Suprapubic skin (tissue), 4 donors: ENCODE results near the gene TEAD4. TPM values are rescaled to one million over a fixed set of nuclear protein-coding genes. Genes with fewer than 3 reads are reported as not detected.

ENCODE experiments used
- DNase-seq, 2 donors: peaks; one replicate each; pipeline ENCODE4 v3.0.0-alpha.2; 2019; ENCODE audit warnings: low spot score in 2 of 2
- H3K27ac ChIP-seq: fragments of 200-600 bp; sonication (generic); one replicate; pipeline ENCODE4 v1.5.1; 2019
- H3K27me3 ChIP-seq: fragments of 200-600 bp; sonication (generic); one replicate; pipeline ENCODE4 v1.5.1; 2019
- H3K36me3 ChIP-seq: fragments of 200-600 bp; sonication (generic); one replicate; pipeline ENCODE4 v1.5.1; 2019
- H3K4me1 ChIP-seq: fragments of 200-600 bp; sonication (generic); one replicate; pipeline ENCODE4 v1.5.1; 2019
- H3K4me3 ChIP-seq: fragments of 200-600 bp; sonication (generic); one replicate; pipeline ENCODE4 v1.5.1; 2019; ENCODE audit warnings: mild to moderate bottlenecking
- H3K9me3 ChIP-seq: fragments of 200-600 bp; sonication (generic); one replicate; pipeline ENCODE4 v1.5.1; 2019
- CTCF ChIP-seq, 2 donors: fragments of 200-600 bp in 1 of 2; fragments of 450-650 bp in 1 of 2; sonication (generic) in 1 of 2; IDR thresholded peaks; one replicate each; pipeline ENCODE4 v1.5.1; 2016 to 2019; ENCODE audit warnings: antibody characterized with exemption in 2 of 2, mild to moderate bottlenecking in 1 of 2, moderate library complexity in 1 of 2
- EP300 ChIP-seq: sonication (generic); formaldehyde crosslinking; IDR thresholded peaks from one replicate; pipeline ENCODE4 v1.6.1; 2017; ENCODE audit warnings: antibody characterized with exemption
- POLR2A ChIP-seq, 2 donors: fragments of 450-650 bp; IDR thresholded peaks; one replicate each; pipeline ENCODE4 v1.6.1; 2017; ENCODE audit warnings: antibody characterized with exemption in 2 of 2, mild to moderate bottlenecking in 2 of 2, moderate library complexity in 2 of 2
- POLR2AphosphoS5 ChIP-seq, 3 donors: sonication (generic); formaldehyde crosslinking; IDR thresholded peaks; one replicate each; pipeline ENCODE4 v1.6.1; 2017; ENCODE audit warnings: antibody characterized with exemption in 3 of 3
- WGBS: methylation state at CpG from one replicate; pipeline ENCODE4 v1.1.5; 2018; 5-methylcytosine and 5-hydroxymethylcytosine counted together
- total RNA-seq, 4 donors: library from RNA; depleted of rRNA; stranded (reverse); fragments of >200 nt; gene quantifications; one replicate each; pipeline ENCODE4 v1.1.0, GENCODE V29; 2016

The TEAD4 gene
- total RNA-seq, result 10 to 100 TPM; 13.0 to 28.4 (median 17.2) TPM

- WGBS, result no CpG with 5 or more reads among the region's 50 CpGs
- H3K9me3 ChIP-seq, result no peaks in the 10 kb centered on the region
- peak within 1 kb of the TSS; percentile 76 for H3K27ac ChIP-seq
- H3K4me1 ChIP-seq, result peaks cover 29% of the 10 kb centered on the region
- peak within 1 kb of the TSS; percentile 72 for H3K4me3 ChIP-seq
- peaks cover 16% of the 10 kb centered on the region for H3K27me3 ChIP-seq
- DNase-seq, result no peak
- peak in 1 of 3 donors; percentile 16 for TF ChIP-seq POLR2AphosphoS5 (IDR thresholded peaks at IDR 0.05)
- TF ChIP-seq CTCF (IDR thresholded peaks at IDR 0.05), result no peak
- H3K36me3 ChIP-seq, result no peaks in the 10 kb centered on the region
Measured at GRCh38 chr12:2959192-2959504, at the start of gene TEAD4. Gene TEAD4 (plus strand): TSS chr12:2959397.

- no peak for TF ChIP-seq POLR2AphosphoS5 (IDR thresholded peaks at IDR 0.05)
- no peak for TF ChIP-seq POLR2A (IDR thresholded peaks at IDR 0.05)
- no peak for TF ChIP-seq EP300
- no peak for TF ChIP-seq CTCF (IDR thresholded peaks at IDR 0.05)
- Histone ChIP-seq H3K27me3 (no peaks in the 10 kb centered on the region), H3K27ac (no peak overlapping the region)
Measured at GRCh38 chr12:2912216-2912575, 47.0 kb upstream of the TEAD4 start.

DNA sequence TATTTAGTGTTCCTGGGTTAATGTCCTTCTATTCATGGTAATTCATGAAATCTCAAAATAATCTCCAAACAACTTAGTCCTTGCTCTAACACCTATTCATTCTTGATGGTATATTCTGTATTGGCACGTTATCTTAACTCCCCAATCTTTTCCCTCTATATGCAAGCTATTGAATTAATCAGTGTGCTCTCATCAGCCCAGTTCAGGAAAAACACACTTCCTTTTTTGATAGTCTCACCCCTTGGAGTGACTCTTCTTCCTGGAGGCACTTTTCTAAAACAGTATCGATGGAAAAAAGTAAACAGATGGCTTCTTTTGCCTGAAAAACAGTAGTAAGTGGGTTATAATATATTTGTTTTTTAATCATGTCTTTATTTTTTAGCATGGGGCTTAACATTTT, 39.9 kb upstream of the TEAD4 start:
- H3K36me3 ChIP-seq, result peaks cover 54% of the 10 kb centered on the region
- no peaks in the 10 kb centered on the region for H3K4me1 ChIP-seq
- H3K27ac ChIP-seq, result no peak overlapping the region
- no peaks in the 10 kb centered on the region for H3K9me3 ChIP-seq
- H3K4me3 ChIP-seq, result no peak overlapping the region
- 75% methylated on average over 2 of the region's 2 CpGs for WGBS
- TF ChIP-seq EP300, result no peak
- TF ChIP-seq POLR2AphosphoS5 (IDR thresholded peaks at IDR 0.05), result no peak
- no peaks in the 10 kb centered on the region for H3K27me3 ChIP-seq
- no peak for DNase-seq

More at GRCh38 chr12:2912216-2912575, 47.0 kb upstream of the TEAD4 start:
- Histone ChIP-seq H3K4me1 (peaks cover 5% of the 10 kb centered on the region), H3K9me3 (no peaks in the 10 kb centered on the region), H3K4me3 (no peak overlapping the region), H3K36me3 (peaks cover 31% of the 10 kb centered on the region)
- no peak for DNase-seq
- 94% methylated on average over 3 of the region's 3 CpGs for WGBS

DNA sequence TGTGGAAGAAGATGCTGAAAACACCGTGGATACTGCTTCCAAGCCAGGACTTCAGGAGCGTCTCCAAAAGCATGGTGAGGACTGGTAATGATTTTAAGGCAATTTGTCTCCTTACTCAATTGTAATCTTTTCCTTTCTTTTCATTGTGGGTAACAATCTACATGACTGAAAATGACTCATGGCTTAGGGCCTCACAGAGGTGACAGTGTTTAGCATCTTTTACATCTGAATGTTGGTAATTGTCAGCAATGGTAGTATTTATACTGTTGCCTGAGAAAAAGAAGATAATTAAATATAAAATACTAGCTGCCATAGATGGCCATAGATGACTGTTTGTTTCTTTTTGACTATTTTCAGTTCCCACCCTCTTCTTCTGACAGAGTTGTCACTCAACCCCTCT, 36.9 kb upstream of the TEAD4 start:
- no peak for TF ChIP-seq CTCF (IDR thresholded peaks at IDR 0.05)
- no peak for TF ChIP-seq POLR2AphosphoS5 (IDR thresholded peaks at IDR 0.05)
- TF ChIP-seq POLR2A (IDR thresholded peaks at IDR 0.05), result no peak
- no peak for TF ChIP-seq EP300
- H3K4me3 ChIP-seq, result no peak overlapping the region
- WGBS, result 91% methylated on average over 2 of the region's 2 CpGs
- peaks cover 55% of the 10 kb centered on the region for H3K36me3 ChIP-seq
- H3K4me1 ChIP-seq, result no peaks in the 10 kb centered on the region
- no peak for DNase-seq
- H3K9me3 ChIP-seq, result no peaks in the 10 kb centered on the region
- H3K27ac ChIP-seq, result no peak overlapping the region
- H3K27me3 ChIP-seq, result no peaks in the 10 kb centered on the region

GRCh38 chr12:2923057-2923456, 36.1 kb upstream of the TEAD4 start:
- 98% methylated on average over 9 of the region's 9 CpGs for WGBS
- H3K4me1 ChIP-seq, result no peaks in the 10 kb centered on the region
- no peak for TF ChIP-seq EP300
- TF ChIP-seq POLR2A (IDR thresholded peaks at IDR 0.05), result no peak
- H3K4me3 ChIP-seq, result no peak overlapping the region
- H3K36me3 ChIP-seq, result peaks cover 57% of the 10 kb centered on the region
- H3K9me3 ChIP-seq, result no peaks in the 10 kb centered on the region
- no peaks in the 10 kb centered on the region for H3K27me3 ChIP-seq
- no peak for DNase-seq
- H3K27ac ChIP-seq, result no peak overlapping the region

- H3K27me3 ChIP-seq, result no peaks in the 10 kb centered on the region
- 84% methylated on average over 3 of the region's 3 CpGs for WGBS
Measured at GRCh38 chr12:2924019-2924418, 35.2 kb upstream of the TEAD4 start.

More at GRCh38 chr12:2924019-2924418, 35.2 kb upstream of the TEAD4 start:
- Histone ChIP-seq H3K36me3 (peaks cover 58% of the 10 kb centered on the region), H3K27ac (no peak overlapping the region), H3K4me3 (no peak overlapping the region), H3K4me1 (no peaks in the 10 kb centered on the region), H3K9me3 (no peaks in the 10 kb centered on the region)
- no peak for TF ChIP-seq EP300
- no peak for TF ChIP-seq CTCF (IDR thresholded peaks at IDR 0.05)
- TF ChIP-seq POLR2A (IDR thresholded peaks at IDR 0.05), result no peak
- no peak for TF ChIP-seq POLR2AphosphoS5 (IDR thresholded peaks at IDR 0.05)
- DNase-seq, result no peak
